GM21723 (cell line): ENCODE data around the gene HMGA1.

Experiments used
- ATAC-seq: cut with Tn5 transposase; IDR thresholded peaks from one replicate; pipeline ENCODE4 v1.9.1; 2021; ENCODE audit warnings: mild to moderate bottlenecking, moderate library complexity; ENCODE audit not compliant: unreplicated experiment

HMGA1 gene, protein sequence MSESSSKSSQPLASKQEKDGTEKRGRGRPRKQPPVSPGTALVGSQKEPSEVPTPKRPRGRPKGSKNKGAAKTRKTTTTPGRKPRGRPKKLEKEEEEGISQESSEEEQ

DNA sequence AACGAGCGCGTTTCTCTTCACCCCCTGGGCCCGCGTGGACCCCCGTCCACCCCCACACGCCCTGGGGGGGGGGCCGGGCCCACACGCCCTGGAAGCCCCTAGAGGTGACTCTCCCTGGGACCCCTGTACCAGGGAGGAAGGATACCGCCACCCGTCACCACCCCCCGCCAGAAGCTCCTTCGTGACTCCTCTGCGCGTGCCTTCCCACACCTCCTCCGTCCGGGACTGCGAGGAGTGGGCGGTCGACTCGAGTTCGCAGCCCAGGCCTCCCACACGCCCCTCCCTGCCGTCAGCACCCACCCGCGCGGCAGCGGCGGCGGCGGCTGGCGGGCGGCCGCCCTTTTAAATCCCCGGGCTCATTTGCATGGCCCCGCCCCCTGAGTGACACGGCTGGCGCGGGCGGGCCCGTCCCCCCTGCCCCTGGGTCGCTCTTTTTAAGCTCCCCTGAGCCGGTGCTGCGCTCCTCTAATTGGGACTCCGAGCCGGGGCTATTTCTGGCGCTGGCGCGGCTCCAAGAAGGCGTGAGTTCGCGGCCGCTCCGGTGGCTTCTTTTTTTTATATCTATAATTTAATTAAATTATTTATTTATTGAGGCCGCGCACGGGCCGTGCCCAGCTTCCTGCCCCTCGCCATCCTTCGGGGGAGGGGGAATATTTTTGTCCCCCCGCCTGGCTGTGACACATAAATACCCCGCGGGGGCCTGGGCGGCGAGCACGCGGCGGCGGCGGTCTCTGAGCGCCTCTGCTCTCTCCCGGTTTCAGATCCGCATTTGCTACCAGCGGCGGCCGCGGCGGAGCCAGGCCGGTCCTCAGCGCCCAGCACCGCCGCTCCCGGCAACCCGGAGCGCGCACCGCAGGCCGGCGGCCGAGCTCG lies at the start of gene HMGA1:
Gene HMGA1, plus strand, starts transcription at position 431 of the 873 bp plus-strand sequence. CDS start 3,908 bp downstream, outside the sequence.
- ATAC-seq, result peak; percentile 63

DNA sequence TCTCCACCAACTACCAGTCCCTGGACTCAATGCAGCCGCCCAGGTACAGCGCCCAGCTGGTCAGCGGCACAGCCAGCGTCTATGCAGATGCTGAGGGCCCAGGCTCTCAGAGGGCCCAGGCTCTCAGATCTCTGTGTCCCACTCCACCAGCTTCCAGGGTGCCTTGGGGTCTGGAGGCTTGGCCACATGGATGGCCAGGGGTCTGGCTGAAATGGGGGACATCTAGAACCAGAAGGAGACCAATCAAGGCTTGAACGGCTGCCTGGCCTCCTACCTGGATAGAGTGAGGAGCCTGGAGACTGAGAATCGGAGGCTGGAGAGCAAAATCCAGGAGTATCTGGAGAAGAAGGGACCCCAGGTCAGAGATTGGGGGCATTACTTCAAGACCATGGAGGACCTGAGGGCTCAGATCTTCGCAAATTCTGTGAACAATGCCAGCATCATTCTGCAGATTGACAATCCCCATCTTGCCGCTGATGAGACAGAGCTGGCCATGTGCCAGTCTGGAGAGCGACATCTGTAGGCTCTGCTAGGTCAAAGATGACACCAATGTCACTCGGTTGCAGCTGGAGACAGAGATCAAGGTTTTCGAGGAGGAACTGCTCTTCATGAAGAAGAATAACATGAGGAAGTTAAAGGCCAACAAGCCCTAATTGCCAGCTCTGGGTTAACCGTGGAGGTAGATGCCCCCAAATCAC lies 46.7 kb upstream of the HMGA1 start:
- no peak for ATAC-seq

DNA sequence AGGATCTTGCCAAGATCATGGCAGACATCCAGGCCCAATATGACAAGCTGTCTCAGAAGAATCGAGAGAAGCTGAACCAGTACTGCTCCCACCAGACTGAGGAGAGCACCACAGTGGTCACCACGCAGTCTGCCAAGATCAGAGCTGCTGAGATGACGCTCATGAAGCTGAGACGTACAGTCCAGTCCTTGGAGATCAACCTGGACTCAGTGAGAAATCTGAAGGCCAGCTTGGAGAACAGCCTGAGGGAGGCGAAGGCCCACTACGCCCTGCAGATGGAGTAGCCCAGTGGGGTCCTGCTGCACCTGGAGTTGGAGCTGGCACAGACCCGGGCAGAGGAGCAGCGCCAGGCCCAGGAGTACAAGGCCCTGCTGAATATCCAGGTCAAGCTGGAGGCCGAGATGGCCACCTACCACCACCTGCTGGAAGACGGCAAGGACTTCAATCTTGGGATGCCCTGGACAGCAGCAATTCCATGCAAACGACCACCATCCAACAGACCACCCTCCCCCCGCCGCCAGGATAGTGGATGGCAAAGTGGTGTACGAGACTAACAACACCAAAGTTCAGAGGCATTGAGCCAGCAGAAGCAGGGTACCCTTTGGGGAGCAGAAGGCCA lies 46.1 kb upstream of the HMGA1 start:
- no peak for ATAC-seq

DNA sequence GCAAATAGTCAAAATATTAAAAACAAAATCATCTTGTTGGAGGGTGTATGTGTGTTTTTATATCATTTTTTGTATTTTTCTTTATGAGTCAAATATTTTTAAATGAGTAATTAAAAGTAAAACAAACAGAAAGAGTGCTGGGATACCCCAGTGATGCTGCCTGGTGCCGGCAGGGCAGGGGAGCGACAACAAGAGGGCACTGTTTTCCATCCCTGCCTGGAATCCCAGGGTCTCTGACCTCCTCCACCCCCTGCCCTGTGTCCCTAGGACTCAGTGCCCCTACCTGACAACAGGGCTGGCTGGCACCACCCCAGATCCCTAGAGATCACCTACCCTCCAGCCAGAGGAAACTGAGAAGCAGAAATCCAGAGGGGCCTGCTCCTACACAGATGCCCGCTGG lies 41.9 kb upstream of the HMGA1 start:
- no peak for ATAC-seq

DNA sequence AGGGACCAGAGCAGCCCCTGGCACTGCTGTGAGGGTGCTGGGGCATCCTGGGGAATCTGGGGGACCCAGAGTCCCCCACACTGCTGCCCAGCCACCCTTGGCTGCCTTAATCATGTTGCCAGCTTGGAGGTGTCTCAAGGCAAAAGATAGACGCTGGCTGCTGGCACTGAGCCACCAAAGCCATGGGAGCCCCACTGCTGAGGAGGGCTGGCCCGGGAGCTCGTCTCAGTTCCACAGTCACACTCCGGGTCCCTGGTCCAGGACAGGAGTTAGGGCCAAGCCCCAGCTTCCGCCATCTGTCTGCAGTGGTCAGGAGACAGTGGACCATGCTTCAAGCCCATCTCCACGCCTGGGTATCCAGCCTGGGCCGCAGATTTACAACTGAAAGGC lies 41.0 kb upstream of the HMGA1 start:
- ATAC-seq, result no peak

DNA sequence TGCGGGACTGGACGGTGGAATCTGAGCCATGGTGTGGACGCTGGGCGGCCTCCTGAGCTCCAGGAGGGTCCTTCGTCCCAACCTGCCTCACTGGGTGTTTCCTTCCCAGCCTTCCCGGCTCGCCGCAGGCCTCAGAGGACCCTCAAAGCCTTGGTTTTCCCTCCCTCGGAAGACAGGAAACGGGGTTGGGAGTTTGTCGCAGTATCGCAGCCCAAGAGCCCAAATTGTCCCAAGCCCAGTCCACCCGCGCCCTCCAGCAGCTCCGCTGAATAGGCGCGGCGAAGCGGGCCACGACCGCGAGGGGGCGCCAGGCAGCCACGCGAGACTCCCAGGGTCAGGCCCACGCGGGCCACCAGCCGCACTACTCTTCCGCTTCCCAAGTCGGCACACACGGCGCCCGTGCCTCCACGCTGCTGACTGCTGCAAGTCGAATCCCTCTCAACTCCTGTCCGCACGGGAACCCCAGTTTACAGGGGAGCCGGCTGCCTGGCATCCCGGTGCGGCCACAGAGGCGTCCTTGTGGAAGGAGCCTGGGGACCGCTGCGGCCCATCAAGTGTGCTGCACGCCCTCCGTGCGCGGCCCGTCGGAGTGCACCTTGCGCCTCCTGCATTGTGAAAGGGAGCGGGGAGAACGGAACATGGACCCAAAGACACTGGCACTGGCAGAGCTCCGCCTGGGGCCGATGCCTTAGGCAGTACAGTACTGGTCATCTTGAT lies 40.4 kb upstream of the HMGA1 start:
- peak; percentile 76 for ATAC-seq

DNA sequence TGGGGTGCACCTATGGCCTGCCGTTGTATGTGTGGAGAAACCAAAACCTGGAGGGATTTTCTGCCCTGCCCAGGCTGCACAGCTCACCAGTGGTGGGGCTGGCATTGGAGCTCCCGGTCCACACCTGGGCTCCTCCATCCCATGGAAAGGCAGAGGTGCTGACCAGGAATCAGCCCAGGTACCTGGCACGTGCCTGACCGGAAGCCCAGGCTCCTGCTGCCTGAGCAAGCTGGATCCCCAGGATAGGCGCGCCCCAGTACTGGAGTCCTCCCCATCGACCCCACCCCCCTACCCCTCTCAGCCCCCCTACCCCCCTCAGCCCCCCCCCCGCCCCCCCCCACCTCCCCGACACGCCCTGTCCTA lies 39.9 kb upstream of the HMGA1 start:
- no peak for ATAC-seq

DNA sequence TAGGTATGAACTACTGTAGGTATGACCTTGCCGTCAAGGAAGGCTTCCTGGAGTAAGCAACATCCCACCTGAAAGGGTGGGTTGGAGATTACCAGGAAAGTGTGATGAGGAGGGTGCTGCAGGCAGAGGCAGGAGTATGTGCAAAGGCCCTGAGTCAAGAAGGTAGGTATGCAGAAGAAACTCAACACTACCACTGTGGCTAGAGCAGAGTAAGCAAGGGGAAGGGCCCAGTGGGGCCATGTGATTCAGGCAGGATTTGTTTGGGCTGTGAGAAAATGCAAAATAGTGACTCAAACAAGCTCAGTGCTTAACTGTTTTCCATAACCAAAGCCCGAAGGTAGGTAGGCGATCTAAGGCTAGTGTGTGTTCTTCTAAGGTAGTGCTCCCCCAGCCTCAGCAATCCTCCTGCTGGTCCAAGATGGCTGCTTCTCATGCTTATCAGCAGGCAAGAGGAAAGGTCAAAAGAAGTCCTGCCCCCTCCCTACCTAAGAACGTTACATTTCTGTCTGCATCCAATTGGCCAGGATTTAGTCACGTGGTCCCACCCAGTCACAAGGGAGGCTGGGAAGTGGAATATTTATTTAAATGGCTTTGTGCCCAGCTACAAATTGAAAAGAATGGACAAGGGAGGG lies 36.2 kb upstream of the HMGA1 start:
- no peak for ATAC-seq

DNA sequence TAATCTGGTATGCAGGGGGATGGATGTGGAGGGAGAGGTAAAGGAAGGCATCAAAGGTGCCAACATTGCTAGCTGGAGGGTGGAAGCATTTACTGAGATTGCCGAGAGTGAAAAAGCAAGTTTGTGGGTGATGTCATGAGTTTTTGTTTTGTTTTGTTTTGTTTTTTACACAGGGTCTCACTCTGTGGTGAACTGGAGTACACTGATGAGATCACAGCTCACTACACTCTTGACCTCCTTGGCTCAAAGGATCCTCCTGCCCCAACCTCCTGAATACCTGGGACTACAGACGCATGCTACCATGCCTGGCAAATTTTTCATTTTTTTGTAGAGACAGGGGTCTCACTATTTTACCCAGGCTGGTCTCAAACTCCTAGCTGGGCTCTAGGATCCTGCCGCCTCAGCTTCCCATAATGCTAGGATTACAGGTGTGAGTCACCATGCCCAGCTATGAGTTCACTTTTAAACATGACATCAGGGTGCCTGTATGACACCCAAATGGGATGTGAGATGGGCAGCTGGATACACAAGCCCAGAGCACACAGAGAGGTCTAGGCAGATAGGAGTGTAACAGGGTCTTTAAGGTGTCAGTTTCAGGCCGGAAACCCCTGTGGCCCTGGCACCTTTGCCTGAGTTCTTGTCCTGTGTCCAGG lies 35.1 kb upstream of the HMGA1 start:
- ATAC-seq, result no peak

DNA sequence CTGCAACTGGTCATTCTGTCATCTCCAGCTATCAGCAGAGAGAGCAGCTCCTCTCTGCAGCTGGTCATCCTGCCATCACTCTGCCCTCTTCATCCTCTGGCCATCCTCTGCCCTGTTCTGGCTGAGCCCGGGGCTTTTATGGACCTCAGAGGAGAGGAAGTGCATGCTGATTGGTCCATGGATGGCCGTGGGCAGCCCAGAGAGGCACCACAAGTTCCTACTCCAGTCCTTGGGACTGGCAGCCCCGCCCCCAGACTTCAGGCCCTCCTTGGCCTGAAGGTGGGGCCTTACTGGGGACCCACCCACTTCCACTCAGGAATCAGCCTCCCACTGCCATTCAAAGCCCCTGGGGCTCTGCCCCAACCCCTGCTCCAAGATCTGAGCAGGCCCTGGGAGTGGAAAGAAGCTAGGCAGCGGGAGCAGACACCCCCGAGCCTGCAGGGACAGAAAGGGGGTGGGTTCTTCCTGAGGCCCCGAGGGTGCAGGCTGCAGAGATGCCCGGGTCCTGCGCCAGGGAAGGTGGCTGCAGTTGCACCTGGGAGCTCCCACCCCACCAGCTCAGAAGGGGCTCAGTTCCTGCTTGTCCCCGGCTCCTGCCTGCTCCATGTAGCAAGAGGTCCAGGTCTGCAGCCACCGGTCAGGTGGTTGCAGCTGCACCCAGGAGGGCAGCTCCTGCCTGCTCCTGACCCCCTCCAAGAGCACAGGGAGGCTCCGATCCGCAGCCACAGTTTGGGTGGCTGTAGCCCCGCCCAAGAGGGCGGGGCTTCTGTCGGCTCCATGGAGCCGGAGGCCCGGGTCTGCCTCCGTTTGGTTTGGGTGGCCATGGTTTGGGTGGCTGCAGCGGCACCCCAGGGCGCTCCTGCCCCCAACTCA lies 34.1 kb upstream of the HMGA1 start:
- no peak for ATAC-seq

DNA sequence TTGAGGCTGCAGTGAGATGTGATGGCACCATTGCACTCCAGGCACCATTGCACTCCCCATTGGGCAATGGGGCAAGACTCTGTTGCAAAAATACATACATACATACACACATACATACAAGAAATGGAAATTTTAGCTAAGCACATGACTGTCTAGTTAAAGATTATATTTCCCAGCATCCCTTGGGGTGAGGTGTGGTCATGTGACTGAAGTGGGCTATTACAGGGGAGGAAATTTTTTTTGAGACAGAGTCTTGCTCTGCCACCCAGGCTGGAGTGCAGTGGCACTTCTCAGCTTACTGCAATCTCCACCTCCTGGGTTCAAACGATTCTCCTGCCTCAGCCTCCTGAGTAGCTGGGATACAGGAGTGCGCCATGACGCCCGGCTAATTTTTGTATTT lies 32.0 kb upstream of the HMGA1 start:
- ATAC-seq, result no peak

DNA sequence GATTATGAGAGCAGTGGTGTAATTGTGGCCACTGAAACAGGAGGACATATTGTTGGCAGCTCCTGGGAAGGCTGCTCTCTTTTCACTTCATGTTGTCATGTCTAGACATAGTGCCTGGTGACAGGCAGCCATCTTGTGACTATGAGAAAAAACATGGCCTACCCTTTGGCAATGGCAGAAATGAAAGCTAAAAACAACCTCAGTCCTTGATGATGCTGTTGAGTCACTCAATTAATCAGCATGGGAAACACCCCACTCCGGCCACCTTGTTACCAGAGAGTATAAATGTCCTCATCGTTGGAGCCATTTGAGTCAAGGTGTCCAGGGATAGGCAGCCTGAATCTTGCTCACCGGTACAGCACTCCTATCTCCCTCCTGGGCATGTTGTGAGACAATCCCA lies 31.2 kb upstream of the HMGA1 start:
- no peak for ATAC-seq

DNA sequence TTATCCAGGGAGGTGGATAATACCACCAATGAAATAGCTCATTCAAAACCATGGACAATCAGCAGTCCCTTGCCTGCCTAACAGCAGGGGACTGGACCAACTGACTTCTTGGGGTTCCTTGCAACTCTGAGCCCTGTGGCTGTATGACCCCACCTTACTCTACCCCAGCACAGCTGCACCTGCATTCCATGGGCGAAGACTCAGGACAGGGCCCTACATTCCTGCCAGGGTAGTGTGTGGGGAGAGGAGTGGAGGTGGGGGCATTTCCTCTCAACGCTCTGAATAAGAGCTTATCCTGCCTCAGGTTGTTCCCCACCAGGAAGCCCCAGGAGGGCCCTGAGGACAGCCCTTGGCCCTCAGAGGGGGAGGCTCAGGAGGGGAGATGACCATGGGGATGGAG lies 30.8 kb upstream of the HMGA1 start:
- ATAC-seq, result no peak

DNA sequence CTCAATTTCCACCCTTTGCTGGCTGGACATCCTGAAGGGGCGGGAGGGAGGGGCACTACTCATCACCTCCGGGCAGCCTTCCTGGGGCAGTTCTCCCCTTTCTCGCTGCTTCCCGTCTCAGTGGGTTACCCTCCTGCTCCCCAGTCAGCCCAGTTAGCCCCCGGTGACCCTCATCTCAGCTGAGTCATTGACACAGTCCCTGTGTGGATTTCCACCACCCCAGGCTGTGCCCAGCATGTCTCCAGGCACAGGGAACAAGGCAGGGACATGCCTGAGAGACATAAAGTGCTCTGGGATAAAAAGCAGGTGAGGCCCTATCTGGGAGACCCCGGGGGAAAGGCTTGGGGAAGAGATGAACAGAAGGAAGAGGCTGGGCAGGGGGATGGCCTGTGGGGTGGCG lies 29.9 kb upstream of the HMGA1 start:
- no peak for ATAC-seq

DNA sequence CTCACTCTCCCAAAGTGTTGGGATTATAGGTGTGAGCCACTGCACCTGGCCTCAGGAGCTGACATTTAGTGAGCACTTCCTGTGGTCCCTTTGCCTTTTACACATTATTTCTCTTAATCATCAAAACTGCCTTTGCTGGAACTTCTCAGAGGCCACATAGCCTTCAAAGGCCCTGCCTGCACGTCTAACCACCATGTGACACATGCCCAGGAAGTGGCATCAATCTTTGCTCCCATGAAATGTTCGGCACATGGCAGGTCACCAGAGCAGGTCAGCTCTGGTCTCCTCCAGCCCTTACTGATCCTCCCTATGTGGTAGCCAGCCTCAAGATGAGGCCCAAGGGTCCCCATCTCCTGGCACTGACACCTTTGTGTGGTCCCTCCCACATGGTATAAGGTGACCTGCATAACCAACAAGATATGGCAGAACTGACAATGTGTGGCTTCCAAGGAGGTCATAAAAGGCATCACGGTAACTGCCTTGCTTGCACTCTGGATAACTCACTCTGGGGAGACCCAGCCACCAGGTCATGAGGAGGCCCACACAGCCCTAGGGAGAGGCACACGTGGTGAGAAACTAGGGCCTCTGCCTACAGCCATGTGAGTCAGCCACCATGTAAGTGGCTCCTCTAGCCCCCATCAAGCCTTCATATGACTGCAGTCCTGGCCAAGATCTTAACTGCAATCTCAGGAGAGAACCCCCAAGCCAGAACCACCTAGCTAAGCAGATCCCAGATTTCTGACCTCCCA lies 28.8 kb upstream of the HMGA1 start:
- no peak for ATAC-seq

DNA sequence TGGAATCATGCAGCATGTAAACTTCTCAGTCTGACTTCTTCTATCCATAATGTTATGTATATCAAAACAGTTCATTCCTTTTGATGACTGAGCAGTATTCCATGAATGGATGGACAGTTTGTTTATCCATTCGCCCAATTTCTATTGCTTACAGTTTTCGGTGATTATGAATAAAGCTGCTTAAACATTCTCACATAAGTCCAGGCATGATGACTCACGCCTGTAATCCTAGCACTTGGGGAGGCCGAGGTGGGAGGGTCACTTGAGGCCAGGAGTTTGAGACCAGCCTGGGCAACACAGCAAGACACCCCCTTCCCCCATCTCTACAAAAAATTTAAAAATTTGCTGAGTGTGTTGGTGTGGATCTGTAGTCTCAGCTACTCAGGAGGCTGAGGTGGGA lies 22.9 kb upstream of the HMGA1 start:
- no peak for ATAC-seq

DNA sequence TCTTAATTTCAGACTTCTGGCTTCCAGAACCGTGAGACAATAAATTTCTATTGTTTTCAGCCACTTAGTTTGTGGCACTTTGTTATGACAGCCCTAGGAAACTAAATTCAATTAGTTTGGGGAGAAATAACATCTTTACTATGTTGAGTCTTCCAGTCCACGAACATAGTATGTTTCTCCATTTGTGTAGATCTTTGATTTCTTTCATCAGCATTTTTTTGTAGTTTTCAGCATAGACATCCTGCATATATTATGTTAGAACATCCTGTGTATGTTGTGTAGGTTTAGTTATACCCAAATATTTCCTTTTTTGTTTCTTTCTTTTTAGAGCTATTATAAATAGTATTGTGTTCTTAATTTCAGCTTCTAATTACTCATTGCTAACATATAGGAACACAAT lies 18.0 kb upstream of the HMGA1 start:
- no peak for ATAC-seq

DNA sequence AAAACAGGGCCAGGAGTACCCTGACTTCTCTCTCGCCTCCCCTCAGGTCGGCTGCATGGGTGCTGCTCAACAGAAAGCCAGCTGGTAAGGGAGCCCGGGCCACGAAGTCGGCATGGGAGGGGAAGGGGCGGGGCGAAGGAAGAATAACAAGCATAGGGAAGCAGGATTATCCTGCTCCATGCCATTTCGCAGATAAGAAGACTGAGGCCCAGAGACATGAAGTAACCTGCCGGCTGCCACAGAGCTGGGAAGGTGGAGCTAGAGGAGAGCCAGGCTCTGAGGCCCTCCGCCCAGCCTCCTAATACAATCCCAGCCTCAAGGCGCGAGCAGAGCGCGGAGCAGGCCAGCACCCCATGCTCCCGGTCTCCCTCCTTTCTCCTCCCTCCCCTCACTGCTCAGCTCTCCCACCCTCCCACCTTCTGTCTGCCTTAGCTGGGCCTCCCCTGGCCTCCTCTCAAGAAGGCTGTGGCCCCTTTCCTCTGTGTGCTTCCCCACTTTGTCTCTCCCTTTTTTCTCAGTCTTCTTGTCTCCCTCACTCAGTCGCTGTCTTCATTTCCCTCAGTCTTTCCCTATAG lies 13.2 kb upstream of the HMGA1 start:
- peak; percentile 25 for ATAC-seq
